Type B pancreatic cell (in vitro differentiated cells): ENCODE results near the gene HIKESHI. TPM values are rescaled to one million over a fixed set of nuclear protein-coding genes. Genes with fewer than 3 reads are reported as not detected.

Source experiments
- DNase-seq: peaks from one replicate; pipeline ENCODE4 v3.0.0; 2021; ENCODE audit warnings: mixed read lengths; ENCODE audit not compliant: unreplicated experiment; ENCODE audit errors: extremely low spot score
- H3K27ac Mint-ChIP-seq: 2 replicates; pipeline ENCODE4 v1.8.0; 2021; ENCODE audit warnings: mild to moderate bottlenecking, mixed read lengths
- H3K27me3 Mint-ChIP-seq: 2 replicates; pipeline ENCODE4 v1.8.0; 2021; ENCODE audit warnings: mixed read lengths
- H3K36me3 Mint-ChIP-seq: 2 replicates; pipeline ENCODE4 v1.8.0; 2021; ENCODE audit warnings: mixed read lengths
- H3K4me1 Mint-ChIP-seq: one replicate; pipeline ENCODE4 v1.8.0; 2021; ENCODE audit warnings: mixed read lengths; ENCODE audit not compliant: unreplicated experiment
- H3K4me3 Mint-ChIP-seq: 2 replicates; pipeline ENCODE4 v1.8.0; 2021; ENCODE audit warnings: mild to moderate bottlenecking, mixed read lengths
- H3K9me3 Mint-ChIP-seq: 2 replicates; pipeline ENCODE4 v1.8.0; 2021; ENCODE audit warnings: mixed read lengths
- total RNA-seq: library from RNA; stranded (reverse); gene quantifications from 2 replicates; pipeline ENCODE4 v1.2.1, GENCODE V29; 2021; ENCODE audit warnings: low replicate concordance
- TF ChIP-seq, protein P1 (sequence below): fragments of 200-600 bp; sonication (generic); conservative IDR thresholded peaks from 2 replicates; pipeline ENCODE4 v1.5.0; 2021; ENCODE audit warnings: antibody characterized with exemption, mild to moderate bottlenecking

HIKESHI gene
- total RNA-seq, 1 donor from 2014 or later = 40.4 TPM

DNA sequence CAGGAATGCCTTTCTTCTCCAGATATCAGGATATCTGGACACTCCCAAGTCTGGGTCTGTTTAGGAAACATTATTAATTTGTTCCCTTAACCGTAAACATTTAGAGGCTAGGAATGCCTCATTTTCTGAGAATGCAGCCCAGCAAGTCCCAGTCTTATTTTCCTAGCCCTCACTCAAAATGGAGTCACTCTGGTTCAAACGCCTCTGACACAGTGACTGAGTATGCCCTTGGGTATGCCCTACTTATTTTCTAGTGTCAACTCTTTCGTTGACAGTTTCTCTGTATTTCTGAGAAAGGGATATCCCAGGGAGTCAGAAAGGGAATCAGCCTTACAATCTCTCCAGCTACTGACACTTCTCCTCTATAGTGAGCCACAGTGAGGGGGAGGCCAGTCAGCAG lies 56.7 kb downstream of the HIKESHI start:
- Mint-ChIP-seq H3K4me1 (peaks cover 9% of the 10 kb centered on the region), H3K27me3 (no peaks in the 10 kb centered on the region), H3K27ac (peak overlapping the region; percentile 71), H3K36me3 (no peaks in the 10 kb centered on the region), H3K9me3 (peaks cover 9% of the 10 kb centered on the region), H3K4me3 (no peak overlapping the region)
- TF ChIP-seq, protein P1, sequence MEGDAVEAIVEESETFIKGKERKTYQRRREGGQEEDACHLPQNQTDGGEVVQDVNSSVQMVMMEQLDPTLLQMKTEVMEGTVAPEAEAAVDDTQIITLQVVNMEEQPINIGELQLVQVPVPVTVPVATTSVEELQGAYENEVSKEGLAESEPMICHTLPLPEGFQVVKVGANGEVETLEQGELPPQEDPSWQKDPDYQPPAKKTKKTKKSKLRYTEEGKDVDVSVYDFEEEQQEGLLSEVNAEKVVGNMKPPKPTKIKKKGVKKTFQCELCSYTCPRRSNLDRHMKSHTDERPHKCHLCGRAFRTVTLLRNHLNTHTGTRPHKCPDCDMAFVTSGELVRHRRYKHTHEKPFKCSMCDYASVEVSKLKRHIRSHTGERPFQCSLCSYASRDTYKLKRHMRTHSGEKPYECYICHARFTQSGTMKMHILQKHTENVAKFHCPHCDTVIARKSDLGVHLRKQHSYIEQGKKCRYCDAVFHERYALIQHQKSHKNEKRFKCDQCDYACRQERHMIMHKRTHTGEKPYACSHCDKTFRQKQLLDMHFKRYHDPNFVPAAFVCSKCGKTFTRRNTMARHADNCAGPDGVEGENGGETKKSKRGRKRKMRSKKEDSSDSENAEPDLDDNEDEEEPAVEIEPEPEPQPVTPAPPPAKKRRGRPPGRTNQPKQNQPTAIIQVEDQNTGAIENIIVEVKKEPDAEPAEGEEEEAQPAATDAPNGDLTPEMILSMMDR = no peak
- no peak for DNase-seq

DNA sequence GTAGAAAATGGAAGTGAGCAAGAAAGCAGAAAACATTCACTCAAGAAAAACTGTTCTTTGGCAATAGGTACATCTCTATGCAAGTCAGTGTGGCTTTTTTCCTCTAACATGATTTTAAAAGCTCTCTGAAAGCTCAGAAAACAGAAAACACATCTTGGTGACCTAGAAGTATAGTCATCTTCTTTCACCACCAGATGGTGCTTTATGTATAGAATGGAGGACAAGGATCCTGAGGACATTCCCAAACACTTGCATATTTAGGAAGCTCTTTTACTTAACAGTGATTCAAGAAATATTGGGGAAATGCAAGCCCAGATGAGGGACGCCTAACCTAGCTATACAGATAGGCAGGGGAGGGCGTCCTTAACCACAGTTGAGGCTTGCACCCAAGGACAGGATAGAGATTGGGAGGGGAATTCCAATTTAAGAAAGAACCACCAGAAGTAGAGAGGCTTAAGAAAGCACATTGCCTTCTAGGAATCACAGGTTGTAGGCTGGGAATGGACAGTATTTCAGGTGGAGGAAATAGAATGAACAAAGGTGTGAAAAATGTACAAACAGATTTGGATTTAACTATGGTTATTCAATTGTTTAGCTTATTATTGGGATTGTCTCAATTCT lies 58.8 kb downstream of the HIKESHI start:
- Mint-ChIP-seq H3K27ac (no peak overlapping the region), H3K27me3 (no peaks in the 10 kb centered on the region)
- no peak for DNase-seq

DNA sequence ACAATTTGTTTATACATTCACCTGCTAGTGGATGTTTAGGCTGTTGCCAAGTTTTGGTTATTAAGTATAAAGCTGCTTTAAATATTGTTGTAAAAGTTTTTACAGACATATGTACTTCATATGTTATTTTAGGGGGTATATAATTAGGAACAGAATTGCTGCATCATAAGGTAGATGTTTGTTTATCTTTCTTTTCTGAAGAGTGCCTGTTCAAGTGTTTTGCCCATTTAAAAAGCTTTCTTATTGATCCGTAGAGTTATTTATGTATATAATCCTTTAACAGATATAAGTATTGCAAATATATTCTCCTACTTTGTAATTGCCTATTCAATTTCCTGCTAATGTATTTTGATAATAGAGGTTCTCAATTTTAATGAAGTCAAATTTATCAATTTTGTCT lies 61.4 kb downstream of the HIKESHI start:
- H3K27me3 Mint-ChIP-seq = no peaks in the 10 kb centered on the region
- no peak for DNase-seq
- peaks cover 10% of the 10 kb centered on the region for H3K9me3 Mint-ChIP-seq
- H3K4me1 Mint-ChIP-seq = peaks cover 9% of the 10 kb centered on the region
- H3K4me3 Mint-ChIP-seq = no peak overlapping the region
- no peak overlapping the region for H3K27ac Mint-ChIP-seq
- TF ChIP-seq, protein P1 = no peak
- H3K36me3 Mint-ChIP-seq = no peaks in the 10 kb centered on the region

More for the DNA sequence above, 58.8 kb downstream of the HIKESHI start:
- Mint-ChIP-seq H3K4me1 (peaks cover 9% of the 10 kb centered on the region), H3K4me3 (no peak overlapping the region), H3K9me3 (peaks cover 14% of the 10 kb centered on the region), H3K36me3 (no peaks in the 10 kb centered on the region)
- TF ChIP-seq, protein P1 = peak; percentile 58

DNA sequence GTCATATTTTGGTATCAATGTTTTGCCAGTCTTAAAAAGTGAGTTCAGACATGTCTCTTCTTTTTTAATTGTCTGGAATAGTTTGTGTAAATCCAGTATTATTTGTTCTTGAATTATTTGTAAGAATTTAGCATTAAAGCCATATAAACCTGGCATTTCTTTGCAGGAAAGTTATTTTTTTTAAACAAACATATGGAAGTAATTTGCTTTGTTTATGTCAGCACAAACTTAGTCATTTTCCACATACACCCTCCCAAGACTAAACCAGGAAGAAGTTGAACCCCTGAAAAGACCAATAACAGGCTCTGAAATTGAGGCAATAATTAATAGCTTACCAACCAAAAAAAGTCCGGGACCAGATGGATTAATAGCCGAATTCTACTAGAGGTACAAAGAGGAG lies 63.5 kb downstream of the HIKESHI start:
- no peak for DNase-seq
- peaks cover 6% of the 10 kb centered on the region for H3K4me1 Mint-ChIP-seq
- TF ChIP-seq, protein P1 = no peak
- no peaks in the 10 kb centered on the region for H3K27me3 Mint-ChIP-seq
- no peak overlapping the region for H3K4me3 Mint-ChIP-seq
- no peaks in the 10 kb centered on the region for H3K36me3 Mint-ChIP-seq
- no peak overlapping the region for H3K27ac Mint-ChIP-seq
- H3K9me3 Mint-ChIP-seq = peaks cover 20% of the 10 kb centered on the region

DNA sequence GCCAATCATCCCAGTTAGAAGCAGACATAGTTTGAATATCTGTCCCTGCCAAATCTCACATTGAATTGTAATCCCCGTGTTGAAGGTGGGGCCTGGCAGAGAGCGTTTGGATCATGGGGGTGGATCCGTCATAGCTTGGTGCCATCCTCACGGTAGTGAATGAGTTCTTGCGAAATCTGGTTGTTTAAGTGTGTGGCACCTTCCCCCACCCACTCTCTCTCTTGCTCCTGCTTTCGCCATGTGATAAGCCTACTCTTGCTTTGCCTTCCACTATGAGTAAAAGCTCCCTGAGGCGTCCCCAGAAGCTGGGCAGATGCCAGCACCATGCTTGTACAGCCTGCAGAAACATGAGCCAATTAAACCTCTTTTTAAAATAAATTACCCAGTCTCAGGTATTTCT lies 67.6 kb downstream of the HIKESHI start:
- H3K9me3 Mint-ChIP-seq = peaks cover 19% of the 10 kb centered on the region

More for the DNA sequence above, 67.6 kb downstream of the HIKESHI start:
- Mint-ChIP-seq H3K4me1 (peaks cover 16% of the 10 kb centered on the region), H3K27me3 (no peaks in the 10 kb centered on the region), H3K27ac (peak overlapping the region; percentile 50), H3K4me3 (peak overlapping the region; percentile 39), H3K36me3 (peaks cover 6% of the 10 kb centered on the region)
- DNase-seq = no peak
- TF ChIP-seq, protein P1 = no peak
